Measurements from ENCODE around the gene GP2.

GP2 gene

DNA sequence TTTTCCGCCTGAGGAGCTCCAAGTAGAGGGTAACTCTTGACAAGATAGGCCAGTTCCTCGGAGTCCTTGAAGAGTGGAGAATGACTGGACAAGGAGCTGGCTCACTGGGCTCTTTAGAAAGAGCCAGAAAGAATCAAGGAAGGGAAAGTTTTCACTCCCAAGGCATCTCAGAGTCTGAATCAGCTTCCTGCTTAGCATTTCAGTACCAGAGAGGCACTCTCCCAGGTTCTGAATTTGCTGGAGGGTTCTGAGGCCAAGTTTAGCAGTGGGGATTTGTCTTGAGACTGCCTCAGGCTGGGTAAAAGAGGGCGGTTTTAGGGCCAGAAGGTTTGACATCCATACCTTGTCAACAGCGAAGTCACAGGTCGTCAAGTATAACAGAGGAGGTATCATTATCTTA, 25.5 kb downstream of the GP2 start:
- no peak for DNase-seq (ENCODE audit: extremely low spot score)
- POLR2A ChIA-PET, result no interaction called here
- TF ChIP-seq ARNT (IDR thresholded peaks at IDR 0.05) (no peak), FOXM1 (IDR thresholded peaks at IDR 0.05; ENCODE audit: borderline replicate concordance) (no peak), SP1 (IDR thresholded peaks at IDR 0.05) (no peak), L3MBTL2 (conservative IDR thresholded peaks at IDR 0.05) (no peak), LEF1 (IDR thresholded peaks at IDR 0.05; ENCODE audit: borderline replicate concordance) (no peak), ELF4 (IDR thresholded peaks at IDR 0.05) (no peak), PKNOX1 (IDR thresholded peaks at IDR 0.05) (no peak), NFRKB (IDR thresholded peaks at IDR 0.05) (no peak), HDGF (IDR thresholded peaks at IDR 0.05; ENCODE audit: borderline replicate concordance) (no peak), TARDBP (IDR thresholded peaks at IDR 0.05) (no peak)
- CTCF ChIA-PET, result interaction anchor here (2.0 to 3.5 kb wide), 2 partner anchors 83 to 394 kb away, joined by 6 to 48 read pairs; no protein-coding TSS in a partner anchor

DNA sequence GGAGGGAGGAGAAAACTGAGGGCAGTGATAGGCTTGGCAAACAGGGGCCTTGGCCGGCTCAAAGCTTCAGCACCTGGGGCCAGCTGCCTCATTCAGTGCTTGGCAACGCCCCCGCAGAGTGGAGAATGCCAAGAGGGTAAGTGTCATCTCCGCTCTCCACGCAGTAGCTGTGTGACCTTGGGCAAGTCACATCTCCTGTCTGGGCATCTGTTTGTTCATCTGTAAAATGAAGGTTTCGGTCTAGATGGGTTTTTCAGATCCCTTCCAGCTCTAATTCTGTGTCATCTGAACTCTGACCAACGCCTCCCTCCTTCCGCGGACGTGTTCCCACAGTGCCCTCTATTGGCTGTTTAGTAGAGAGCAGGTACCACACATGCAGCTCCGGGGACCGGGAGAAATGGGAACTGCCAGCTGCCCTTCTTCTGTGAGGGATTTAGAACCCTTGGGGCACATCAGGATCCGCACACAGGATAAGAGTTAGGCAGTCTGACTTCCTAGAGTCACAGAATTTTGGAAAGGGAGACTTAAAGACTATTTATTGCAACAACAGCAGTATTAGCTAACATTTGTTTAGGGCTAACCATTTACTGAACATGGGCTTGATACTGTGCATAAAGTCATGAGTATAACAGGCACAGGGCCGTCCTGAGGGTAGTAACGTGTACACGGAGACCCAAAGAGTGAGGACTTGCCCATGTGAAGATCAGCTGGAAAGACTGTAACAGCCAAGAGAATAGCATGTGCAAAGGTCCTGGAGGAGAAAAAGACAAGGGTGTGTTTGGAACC, 26.8 kb downstream of the GP2 start:
- ChIA-PET POLR2A (interaction anchor here (1.1 kb wide), 1 partner anchor 393 kb away, joined by 3 read pairs; no protein-coding TSS in a partner anchor), CTCF (interaction anchor here (0.7 to 3.5 kb wide), 12 partner anchors 8 to 402 kb away, joined by 3 to 48 read pairs (median 4); no protein-coding TSS in a partner anchor)
- peak; percentile 71 for DNase-seq (ENCODE audit: extremely low spot score)
- TF ChIP-seq FOXA1 (IDR thresholded peaks at IDR 0.05), result no peak
- no peak for TF ChIP-seq ZNF384 (IDR thresholded peaks at IDR 0.05)
- no peak for TF ChIP-seq TARDBP (IDR thresholded peaks at IDR 0.05)
- TF ChIP-seq NFRKB (IDR thresholded peaks at IDR 0.05), result no peak
- TF ChIP-seq FOXK2 (IDR thresholded peaks at IDR 0.05), result no peak
- TF ChIP-seq LEF1 (IDR thresholded peaks at IDR 0.05; ENCODE audit: borderline replicate concordance), result no peak
- TF ChIP-seq ELF4 (IDR thresholded peaks at IDR 0.05), result no peak

GRCh38 chr16:20298452-20298851, 28.9 kb downstream of the GP2 start:
- TF ChIP-seq LEF1 (IDR thresholded peaks at IDR 0.05; ENCODE audit: borderline replicate concordance), result no peak
- no peak for TF ChIP-seq CTBP1 (IDR thresholded peaks at IDR 0.05; ENCODE audit: borderline replicate concordance)
- no peak for TF ChIP-seq ARNT (IDR thresholded peaks at IDR 0.05)
- no peak for TF ChIP-seq TARDBP (IDR thresholded peaks at IDR 0.05)
- no peak for TF ChIP-seq L3MBTL2 (conservative IDR thresholded peaks at IDR 0.05)
- TF ChIP-seq ELF4 (IDR thresholded peaks at IDR 0.05), result no peak
- no peak for TF ChIP-seq SUZ12 (IDR thresholded peaks at IDR 0.05)
- no peak for TF ChIP-seq NFRKB (IDR thresholded peaks at IDR 0.05)
- no peak for TF ChIP-seq BHLHE40 (IDR thresholded peaks at IDR 0.05; ENCODE audit: borderline replicate concordance)
- TF ChIP-seq FOXK2 (IDR thresholded peaks at IDR 0.05), result no peak
- no peak for TF ChIP-seq SP1 (IDR thresholded peaks at IDR 0.05)
- TF ChIP-seq PKNOX1 (IDR thresholded peaks at IDR 0.05), result no peak
- no peak for TF ChIP-seq FOXA1 (IDR thresholded peaks at IDR 0.05)
- TF ChIP-seq ZNF384 (IDR thresholded peaks at IDR 0.05), result no peak
- TF ChIP-seq FOXM1 (IDR thresholded peaks at IDR 0.05; ENCODE audit: borderline replicate concordance), result no peak
- no peak for TF ChIP-seq HDGF (IDR thresholded peaks at IDR 0.05; ENCODE audit: borderline replicate concordance)
- ChIA-PET CTCF (no interaction called here), POLR2A (no interaction called here)
- DNase-seq (ENCODE audit: extremely low spot score), result no peak

DNA sequence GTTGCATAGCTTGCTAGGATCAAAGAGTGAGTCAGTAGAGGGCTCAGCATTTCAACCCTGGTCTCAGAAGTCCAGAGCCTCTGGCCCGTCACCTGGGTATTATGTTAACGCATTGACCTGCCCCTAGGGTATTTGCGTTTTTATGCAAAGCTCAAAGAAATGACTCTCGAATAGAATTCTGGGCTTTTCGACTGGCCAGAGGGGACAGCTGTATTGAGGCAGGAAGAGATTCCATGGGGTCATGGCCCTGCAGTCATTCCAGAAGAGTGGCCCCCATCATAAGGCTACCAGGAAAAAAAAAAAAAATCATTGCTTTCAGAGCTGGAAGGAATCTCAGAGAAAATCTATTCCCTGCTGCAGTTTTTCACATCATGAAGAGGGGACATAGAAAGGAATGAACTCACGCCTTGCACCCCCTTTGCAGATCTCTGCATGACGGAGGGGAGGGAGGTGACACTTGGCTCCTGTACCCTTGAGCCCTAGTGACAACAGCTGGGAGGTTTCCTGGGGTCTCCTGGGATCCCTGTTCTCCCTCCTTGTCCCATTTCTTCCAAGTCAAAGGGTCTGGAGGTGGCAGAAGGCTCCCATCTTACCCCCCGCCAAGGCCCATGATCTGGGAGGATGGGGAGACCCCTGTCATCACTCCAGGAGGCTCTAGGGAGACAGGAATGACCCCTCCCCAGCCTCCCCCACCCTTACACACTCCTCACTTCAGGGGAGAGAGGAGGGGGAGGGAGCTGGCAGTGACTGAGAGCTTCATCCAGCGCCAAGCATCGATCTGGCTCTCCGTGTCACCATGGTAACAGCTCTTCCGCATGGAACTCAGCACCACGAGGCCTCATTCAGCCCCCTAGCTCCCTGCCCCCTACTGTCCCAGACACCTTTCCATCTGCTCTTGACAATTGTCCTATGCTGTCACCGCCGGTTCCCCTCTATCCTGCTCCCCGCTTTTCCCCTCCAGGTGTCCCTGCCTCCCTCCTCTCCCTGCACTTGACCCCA, 35.8 kb downstream of the GP2 start:
- CTCF ChIA-PET, result interaction anchor here (1.1 to 1.3 kb wide), 2 partner anchors 9 kb away, joined by 3 to 7 read pairs; no protein-coding TSS in a partner anchor
- no peak for DNase-seq (ENCODE audit: extremely low spot score)
- TF ChIP-seq TARDBP (IDR thresholded peaks at IDR 0.05), result no peak
- TF ChIP-seq ARNT (IDR thresholded peaks at IDR 0.05), result no peak
- TF ChIP-seq FOXM1 (IDR thresholded peaks at IDR 0.05; ENCODE audit: borderline replicate concordance), result no peak
- no peak for TF ChIP-seq SUZ12 (IDR thresholded peaks at IDR 0.05)
- no peak for TF ChIP-seq BHLHE40 (IDR thresholded peaks at IDR 0.05; ENCODE audit: borderline replicate concordance)
- no peak for TF ChIP-seq L3MBTL2 (conservative IDR thresholded peaks at IDR 0.05)
- no peak for TF ChIP-seq SP1 (IDR thresholded peaks at IDR 0.05)
- TF ChIP-seq FOXA1 (IDR thresholded peaks at IDR 0.05), result no peak
- TF ChIP-seq ELF4 (IDR thresholded peaks at IDR 0.05), result no peak
- no peak for TF ChIP-seq NFRKB (IDR thresholded peaks at IDR 0.05)
- POLR2A ChIA-PET, result no interaction called here

- DNase-seq (ENCODE audit: extremely low spot score), result no peak
- ChIA-PET POLR2A (no interaction called here), CTCF (no interaction called here)
- TF ChIP-seq SUZ12 (IDR thresholded peaks at IDR 0.05) (no peak), SP1 (IDR thresholded peaks at IDR 0.05) (no peak), FOXK2 (IDR thresholded peaks at IDR 0.05) (no peak), ZNF384 (IDR thresholded peaks at IDR 0.05) (no peak), FOXM1 (IDR thresholded peaks at IDR 0.05; ENCODE audit: borderline replicate concordance) (no peak), ARNT (IDR thresholded peaks at IDR 0.05) (no peak), TARDBP (IDR thresholded peaks at IDR 0.05) (no peak), NFRKB (IDR thresholded peaks at IDR 0.05) (no peak), FOXA1 (IDR thresholded peaks at IDR 0.05) (no peak), LEF1 (IDR thresholded peaks at IDR 0.05; ENCODE audit: borderline replicate concordance) (no peak), L3MBTL2 (conservative IDR thresholded peaks at IDR 0.05) (no peak), PKNOX1 (IDR thresholded peaks at IDR 0.05) (no peak), HDGF (IDR thresholded peaks at IDR 0.05; ENCODE audit: borderline replicate concordance) (no peak), ELF4 (IDR thresholded peaks at IDR 0.05) (no peak), CTBP1 (IDR thresholded peaks at IDR 0.05; ENCODE audit: borderline replicate concordance) (no peak), BHLHE40 (IDR thresholded peaks at IDR 0.05; ENCODE audit: borderline replicate concordance) (no peak)
Observed at GRCh38 chr16:20289571-20289970, 37.7 kb downstream of the GP2 start.

Data from HEK293T (cell line).